Measurements from ENCODE around the gene ARMC6.

- TF ChIP-seq CTCF (IDR thresholded peaks at IDR 0.05), result no peak
- no peak for TF ChIP-seq POLR2AphosphoS5 (IDR thresholded peaks at IDR 0.05; ENCODE audit: low read depth, low read length)
- TF ChIP-seq TCF7L2 (IDR thresholded peaks at IDR 0.05; ENCODE audit: low read depth, low read length), result no peak
- TF ChIP-seq SIN3A (IDR thresholded peaks at IDR 0.05; ENCODE audit: borderline replicate concordance, insufficient read depth, low read depth, low read length), result no peak
- no peak for TF ChIP-seq REST (IDR thresholded peaks at IDR 0.05; ENCODE audit: insufficient read depth in 1 of 2, low read depth in 2 of 2, low read length in 1 of 2)
Measured at GRCh38 chr19:19068659-19069654, 35.6 kb downstream of the ARMC6 start.
